Loucy (cell line): ENCODE data around the gene CCDC6.

Experiments
- H2AFZ ChIP-seq: fragments of 200-600 bp; sonication (generic); 2 replicates; pipeline ENCODE4 v1.6.0; 2016; ENCODE audit warnings: antibody characterized with exemption, mild to moderate bottlenecking, low read length, moderate library complexity
- H3F3A ChIP-seq: fragments of 200-600 bp; 2 replicates; pipeline ENCODE4 v1.6.0; 2016; ENCODE audit warnings: antibody characterized with exemption, low read depth, mild to moderate bottlenecking
- H3K27me3 ChIP-seq: fragments of 200-600 bp; sonication (generic); 2 replicates; pipeline ENCODE4 v1.6.1; 2014; ENCODE audit warnings: low read length, mild to moderate bottlenecking; ENCODE audit not compliant: insufficient read depth, poor library complexity, severe bottlenecking
- H3K36me3 ChIP-seq: fragments of 200-600 bp; sonication (generic); 2 replicates; pipeline ENCODE4 v1.6.1; 2016; ENCODE audit warnings: low read length; ENCODE audit not compliant: insufficient read depth
- H3K4me1 ChIP-seq: fragments of 200-600 bp; sonication (generic); 2 replicates; pipeline ENCODE4 v1.5.1; 2014; ENCODE audit warnings: low read length, mild to moderate bottlenecking; ENCODE audit not compliant: insufficient read depth, poor library complexity, severe bottlenecking
- H3K4me2 ChIP-seq: fragments of 200-600 bp; sonication (generic); 2 replicates; pipeline ENCODE4 v1.6.0; 2014; ENCODE audit warnings: antibody characterized with exemption, low read length, low read depth, mild to moderate bottlenecking; ENCODE audit not compliant: poor library complexity, severe bottlenecking
- H3K4me3 ChIP-seq: fragments of 200-600 bp; sonication (generic); 2 replicates; pipeline ENCODE4 v1.5.1; 2014; ENCODE audit warnings: low read length, mild to moderate bottlenecking, mixed read lengths; ENCODE audit not compliant: poor library complexity, severe bottlenecking
- H3K79me2 ChIP-seq: fragments of 200-600 bp; sonication (generic); 2 replicates; pipeline ENCODE4 v1.6.1; 2014; ENCODE audit warnings: low read length; ENCODE audit not compliant: insufficient read depth
- H3K9ac ChIP-seq: fragments of 200-600 bp; sonication (generic); 2 replicates; pipeline ENCODE4 v1.6.0; 2014; ENCODE audit warnings: mild to moderate bottlenecking, low read depth, low read length, moderate library complexity; ENCODE audit not compliant: poor library complexity, severe bottlenecking
- H3K9me2 ChIP-seq: fragments of 200-600 bp; sonication (generic); replicated peaks from 2 replicates; pipeline ENCODE4 v1.6.1; 2016; ENCODE audit warnings: low read depth, low read length, mixed read lengths
- H3K9me3 ChIP-seq: fragments of 200-600 bp; sonication (generic); 2 replicates; pipeline ENCODE4 v1.6.1; 2014; ENCODE audit warnings: mild to moderate bottlenecking, antibody characterized with exemption, low read length, low read depth; ENCODE audit not compliant: insufficient read depth
- H4K20me1 ChIP-seq: fragments of 200-600 bp; sonication (generic); 2 replicates; pipeline ENCODE4 v1.6.0; 2014; ENCODE audit warnings: antibody characterized with exemption, low read length, mild to moderate bottlenecking; ENCODE audit not compliant: insufficient read depth, poor library complexity, severe bottlenecking
- EZH2phosphoT487 ChIP-seq: fragments of 200-600 bp; IDR thresholded peaks from 2 replicates; pipeline ENCODE4 v1.6.1; 2018; ENCODE audit warnings: antibody characterized with exemption, mild to moderate bottlenecking, moderate library complexity, borderline replicate concordance
- TF ChIP-seq, protein P1 (sequence below): fragments of 200-600 bp; sonication (generic); conservative IDR thresholded peaks from 2 replicates; pipeline ENCODE4 v1.5.1; 2014; ENCODE audit warnings: mild to moderate bottlenecking, antibody characterized with exemption, low read length

CCDC6 gene

DNA sequence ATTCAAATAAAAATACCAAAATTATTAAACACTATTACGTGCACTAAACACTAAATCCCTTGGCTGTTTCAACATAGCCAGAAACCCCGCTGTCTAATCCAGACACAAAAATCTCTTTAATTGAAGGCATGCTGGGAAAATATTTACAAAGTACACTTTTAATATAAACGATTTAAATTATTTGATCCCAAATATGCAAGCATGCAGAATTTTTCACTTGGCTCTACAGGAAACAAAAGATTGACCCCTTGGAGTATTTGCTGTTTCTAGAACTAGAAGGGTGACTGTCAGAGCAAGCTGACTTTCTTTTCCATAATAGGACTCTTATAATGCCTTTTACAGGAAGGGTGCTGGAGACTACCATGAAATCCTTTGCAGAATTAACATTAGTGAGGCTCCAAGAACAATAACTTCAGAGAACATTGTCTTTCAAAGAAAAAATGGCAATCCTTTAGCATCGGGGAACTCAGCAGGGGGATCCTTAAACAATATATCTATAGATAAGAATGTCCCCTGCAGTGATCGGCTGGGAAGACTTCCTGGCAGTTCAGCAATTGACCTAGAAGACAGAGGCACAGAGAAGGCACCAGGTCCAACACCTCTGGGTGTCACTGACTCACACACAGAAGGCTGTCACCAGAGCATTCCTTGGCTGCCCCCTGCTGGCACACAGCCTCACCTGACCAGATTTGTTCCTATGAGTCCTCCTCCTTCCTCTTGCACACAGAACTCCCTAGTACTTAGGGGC is 97.3 kb downstream of the CCDC6 start:
- Histone ChIP-seq H3K9me2 (no peaks in the 10 kb centered on the region), H3K36me3 (peaks cover 93% of the 10 kb centered on the region), H3K4me2 (no peak overlapping the region), H2AFZ (no peak overlapping the region), H3K79me2 (no peaks in the 10 kb centered on the region), H3F3A (no peaks in the 10 kb centered on the region), H4K20me1 (no peaks in the 10 kb centered on the region), H3K27me3 (no peaks in the 10 kb centered on the region), H3K4me3 (no peak overlapping the region), H3K9me3 (no peaks in the 10 kb centered on the region), H3K9ac (no peak overlapping the region), H3K4me1 (no peaks in the 10 kb centered on the region)
- TF ChIP-seq, protein P1, sequence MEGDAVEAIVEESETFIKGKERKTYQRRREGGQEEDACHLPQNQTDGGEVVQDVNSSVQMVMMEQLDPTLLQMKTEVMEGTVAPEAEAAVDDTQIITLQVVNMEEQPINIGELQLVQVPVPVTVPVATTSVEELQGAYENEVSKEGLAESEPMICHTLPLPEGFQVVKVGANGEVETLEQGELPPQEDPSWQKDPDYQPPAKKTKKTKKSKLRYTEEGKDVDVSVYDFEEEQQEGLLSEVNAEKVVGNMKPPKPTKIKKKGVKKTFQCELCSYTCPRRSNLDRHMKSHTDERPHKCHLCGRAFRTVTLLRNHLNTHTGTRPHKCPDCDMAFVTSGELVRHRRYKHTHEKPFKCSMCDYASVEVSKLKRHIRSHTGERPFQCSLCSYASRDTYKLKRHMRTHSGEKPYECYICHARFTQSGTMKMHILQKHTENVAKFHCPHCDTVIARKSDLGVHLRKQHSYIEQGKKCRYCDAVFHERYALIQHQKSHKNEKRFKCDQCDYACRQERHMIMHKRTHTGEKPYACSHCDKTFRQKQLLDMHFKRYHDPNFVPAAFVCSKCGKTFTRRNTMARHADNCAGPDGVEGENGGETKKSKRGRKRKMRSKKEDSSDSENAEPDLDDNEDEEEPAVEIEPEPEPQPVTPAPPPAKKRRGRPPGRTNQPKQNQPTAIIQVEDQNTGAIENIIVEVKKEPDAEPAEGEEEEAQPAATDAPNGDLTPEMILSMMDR: peak; percentile 87
- TF ChIP-seq EZH2phosphoT487: no peak

DNA sequence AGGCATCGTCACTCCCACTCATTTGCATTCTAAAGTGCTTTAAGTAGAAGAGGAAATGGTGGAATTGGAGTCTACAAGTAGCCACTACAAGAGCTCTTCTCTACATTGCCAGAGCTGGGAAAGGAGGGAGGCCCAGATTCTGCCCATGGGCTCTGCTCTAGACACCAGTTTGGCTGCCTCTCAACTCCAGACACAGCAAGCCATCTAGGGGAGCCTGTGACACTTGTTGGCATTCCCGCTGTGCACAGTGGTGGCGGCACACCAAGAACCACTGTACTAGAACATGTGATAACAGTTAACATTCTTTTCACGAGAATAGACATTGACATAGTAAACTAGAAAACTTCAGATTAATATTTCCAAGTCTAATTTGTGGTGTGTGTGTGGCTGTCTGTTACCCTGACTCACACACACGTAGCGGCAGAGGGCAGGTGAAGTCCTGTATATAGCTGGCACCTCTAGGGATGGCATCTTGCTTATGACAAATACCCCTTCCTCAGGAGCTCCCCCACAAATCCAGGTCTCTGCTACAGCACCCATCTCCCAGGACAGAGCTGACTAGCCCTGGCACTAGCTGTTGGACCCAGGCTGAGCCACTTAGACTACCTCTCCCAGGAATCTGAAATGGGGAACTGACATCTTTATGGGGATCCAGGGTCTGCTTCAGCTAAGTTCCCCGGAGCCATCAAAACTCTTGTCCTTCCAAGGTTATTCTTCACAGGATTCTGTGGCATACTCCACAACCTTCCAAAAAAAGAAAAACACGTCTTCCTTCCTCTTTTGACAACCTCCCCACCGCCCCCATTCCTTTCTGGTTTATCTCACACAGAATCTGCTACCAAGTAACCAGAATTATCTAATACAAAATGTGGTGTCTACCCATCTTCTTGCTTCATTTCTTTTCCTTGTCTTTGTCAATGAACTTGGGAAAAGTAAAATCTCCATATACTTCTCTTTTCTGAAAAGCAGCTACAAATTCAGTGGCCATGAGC is 98.4 kb downstream of the CCDC6 start:
- H3K9ac ChIP-seq: no peak overlapping the region
- H3K36me3 ChIP-seq: peaks cover 94% of the 10 kb centered on the region
- no peaks in the 10 kb centered on the region for H3K9me2 ChIP-seq
- H3K27me3 ChIP-seq: no peaks in the 10 kb centered on the region
- H3K4me1 ChIP-seq: no peaks in the 10 kb centered on the region
- no peak overlapping the region for H3K4me3 ChIP-seq
- TF ChIP-seq, protein P1: no peak
- no peak for TF ChIP-seq EZH2phosphoT487
- H3K79me2 ChIP-seq: no peaks in the 10 kb centered on the region
- H2AFZ ChIP-seq: no peak overlapping the region
- H3F3A ChIP-seq: no peaks in the 10 kb centered on the region
- H3K9me3 ChIP-seq: no peaks in the 10 kb centered on the region
- H3K4me2 ChIP-seq: no peak overlapping the region
- H4K20me1 ChIP-seq: no peaks in the 10 kb centered on the region

DNA sequence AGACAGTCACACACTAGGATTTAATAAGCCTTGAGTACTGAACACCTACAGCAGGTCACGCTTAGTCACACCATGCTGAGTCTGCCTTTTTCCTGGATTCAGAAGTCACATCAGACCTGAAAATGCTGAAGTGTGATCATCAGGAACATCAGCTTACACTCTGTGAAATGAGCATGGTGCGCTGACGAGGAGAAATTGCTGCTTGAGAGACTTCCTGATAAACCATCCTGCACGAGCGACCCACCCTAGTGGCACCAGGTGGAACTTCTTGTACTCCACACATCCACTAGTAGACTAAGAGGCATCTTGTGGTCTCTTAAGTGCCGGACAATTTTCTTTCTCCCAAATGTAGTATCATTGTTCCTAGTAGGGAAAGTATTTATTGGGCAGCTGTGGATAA is 101.3 kb downstream of the CCDC6 start:
- Histone ChIP-seq H3K9ac (no peak overlapping the region), H3K79me2 (no peaks in the 10 kb centered on the region), H3K9me3 (no peaks in the 10 kb centered on the region), H2AFZ (no peak overlapping the region), H3F3A (no peaks in the 10 kb centered on the region), H3K9me2 (no peaks in the 10 kb centered on the region), H3K27me3 (no peaks in the 10 kb centered on the region), H3K36me3 (peaks cover 81% of the 10 kb centered on the region; the same call in 1 of the 2 replicates), H3K4me2 (no peak overlapping the region), H4K20me1 (no peaks in the 10 kb centered on the region), H3K4me1 (no peaks in the 10 kb centered on the region), H3K4me3 (no peak overlapping the region)
- TF ChIP-seq, protein P1: peak; percentile 78
- TF ChIP-seq EZH2phosphoT487: no peak
